ENCODE measurements around the gene CCDC142.

CCDC142 gene

GRCh38 chr2:74513605-74514367, 31.0 kb upstream of the CCDC142 start:
- peak; percentile 18 for DNase-seq

GRCh38 chr2:74512744-74513604, 30.2 kb upstream of the CCDC142 start:
- DNase-seq: no peak

GRCh38 chr2:74511104-74511989, 28.5 kb upstream of the CCDC142 start:
- DNase-seq: no peak

GRCh38 chr2:74510272-74510671, 27.5 kb upstream of the CCDC142 start:
- DNase-seq: no peak

- no peak for DNase-seq
These were observed 25.2 kb upstream of the CCDC142 start for GRCh38 chr2:74507926-74508520.

- peak; percentile 96 for DNase-seq
These were observed 24.5 kb upstream of the CCDC142 start, which contains the start of gene PCGF1 for GRCh38 chr2:74507145-74507925. Gene PCGF1, minus strand, starts transcription at chr2:74507695. Its CDS starts 27 bp downstream, at chr2:74507668.

GRCh38 chr2:74505448-74506246, 22.8 kb upstream of the CCDC142 start:
- DNase-seq: no peak

- DNase-seq: no peak
These were observed 21.8 kb upstream of the CCDC142 start for GRCh38 chr2:74504591-74504990.

- DNase-seq: no peak
These were observed 21.0 kb upstream of the CCDC142 start for GRCh38 chr2:74503506-74504475.

- DNase-seq: no peak
These were observed 20.1 kb upstream of the CCDC142 start for GRCh38 chr2:74502720-74503505.

GRCh38 chr2:74502147-74502719, 19.4 kb upstream of the CCDC142 start:
- DNase-seq: no peak

GRCh38 chr2:74501335-74502071, 18.7 kb upstream of the CCDC142 start:
- DNase-seq: no peak

GRCh38 chr2:74500578-74500946, 17.8 kb upstream of the CCDC142 start:
- DNase-seq: no peak

GRCh38 chr2:74499940-74500577, 17.3 kb upstream of the CCDC142 start:
- no peak for DNase-seq

GRCh38 chr2:74499267-74499939, 16.6 kb upstream of the CCDC142 start, which contains the start of gene LBX2:
Gene LBX2, minus strand, starts transcription at chr2:74499603. Its CDS starts 66 bp downstream, at chr2:74499537.
- DNase-seq: no peak

GRCh38 chr2:74498500-74499266, 15.9 kb upstream of the CCDC142 start:
- no peak for DNase-seq

Data from NCI-H510A treated with DMSO at 0.1 percent for 48 hours (cell line).